Smooth muscle cell (in vitro differentiated cells): ENCODE measurements around the gene MTG2. TPM values are rescaled to one million over a fixed set of nuclear protein-coding genes. Genes with fewer than 3 reads are reported as not detected.

Experiments
- DNase-seq: peaks from one replicate; lab custom pipeline; 2025; ENCODE audit not compliant: unreplicated experiment; lab: John Stamatoyannopoulos, UW
- H2AFZ ChIP-seq: fragments of 200-600 bp; sonication (generic); 2 replicates; pipeline ENCODE4 v1.6.0; 2016; ENCODE audit warnings: antibody characterized with exemption, low read depth, mild to moderate bottlenecking
- H3F3A ChIP-seq: fragments of 200-600 bp; sonication (generic); 2 replicates; pipeline ENCODE4 v1.6.0; 2017; ENCODE audit warnings: antibody characterized with exemption, low read depth
- H3K27ac ChIP-seq: fragments of 200-600 bp; sonication (generic); 2 replicates; pipeline ENCODE4 v1.5.1; 2016; ENCODE audit warnings: low read depth, mild to moderate bottlenecking
- H3K27me3 ChIP-seq: fragments of 200-600 bp; sonication (generic); 2 replicates; pipeline ENCODE4 v1.6.1; 2016; ENCODE audit warnings: low read depth, mild to moderate bottlenecking
- H3K36me3 ChIP-seq: fragments of 200-600 bp; sonication (generic); 2 replicates; pipeline ENCODE4 v1.5.1; 2016; ENCODE audit warnings: low read depth
- H3K4me1 ChIP-seq: fragments of 200-600 bp; sonication (generic); 2 replicates; pipeline ENCODE4 v1.5.1; 2016; ENCODE audit warnings: low read depth
- H3K4me2 ChIP-seq: fragments of 200-600 bp; sonication (generic); 2 replicates; pipeline ENCODE4 v1.6.0; 2016; ENCODE audit warnings: mild to moderate bottlenecking
- H3K4me3 ChIP-seq: fragments of 200-600 bp; sonication (generic); 2 replicates; pipeline ENCODE4 v1.5.1; 2016; ENCODE audit warnings: mild to moderate bottlenecking
- H3K79me2 ChIP-seq: fragments of 200-600 bp; sonication (generic); 2 replicates; pipeline ENCODE4 v1.6.0; 2016; ENCODE audit warnings: low read depth, mild to moderate bottlenecking
- H3K9ac ChIP-seq: fragments of 200-600 bp; sonication (generic); 2 replicates; pipeline ENCODE4 v1.6.0; 2016; ENCODE audit warnings: low read depth
- H3K9me3 ChIP-seq: fragments of 200-600 bp; sonication (generic); replicated peaks from 2 replicates; pipeline ENCODE4 v1.5.1; 2016; ENCODE audit warnings: low read depth
- H4K20me1 ChIP-seq: fragments of 200-600 bp; sonication (generic); 2 replicates; pipeline ENCODE4 v1.6.0; 2016; ENCODE audit warnings: low read depth
- WGBS: methylation state at CpG from one replicate; pipeline ENCODE4 v1.1.7; 2016; ENCODE audit warnings: low lambda C conversion rate; 5-methylcytosine and 5-hydroxymethylcytosine counted together
- polyA plus RNA-seq: library from polyadenylated mRNA; unstranded; fragments of >200 nt; fragmentation: Nextera tagmentation; extraction: Ambion mirVana; gene quantifications from 2 replicates; pipeline ENCODE4 v1.2.1, GENCODE V29; 2016
- total RNA-seq: library from RNA; depleted of rRNA; stranded (reverse); fragments of >200 nt; gene quantifications from 2 replicates; pipeline ENCODE4 v1.2.3, GENCODE V29; 2014
- TF ChIP-seq, protein P1 (sequence below): fragments of 200-600 bp; sonication (generic); IDR thresholded peaks from 2 replicates; pipeline ENCODE4 v1.5.1; 2017; ENCODE audit warnings: borderline replicate concordance, mild to moderate bottlenecking, antibody characterized with exemption; ENCODE audit not compliant: insufficient read depth, poor library complexity, severe bottlenecking

MTG2 gene
- total and polyA plus RNA-seq, 2 experiments from 2014 or later, result 17.9 to 21.9 TPM

DNA sequence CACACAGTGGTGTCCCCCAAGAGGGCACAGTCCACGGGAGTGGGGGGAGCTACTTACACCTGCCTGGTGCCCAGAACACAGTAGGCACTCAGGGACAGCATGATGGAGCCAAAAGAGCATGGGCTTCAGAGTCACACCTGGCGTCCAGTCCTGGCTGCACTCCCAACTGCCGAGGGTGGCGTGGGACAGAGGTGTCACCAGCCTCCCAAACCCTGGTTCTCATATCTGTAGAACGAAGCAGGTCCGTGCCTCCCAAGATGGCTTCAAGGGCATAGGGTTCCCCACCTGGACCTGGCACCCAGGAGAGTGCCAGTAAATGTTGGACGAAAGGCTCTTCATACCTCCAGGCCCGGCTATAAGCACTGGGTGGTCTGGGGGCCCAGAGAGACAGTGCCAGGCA lies 28.4 kb downstream of the MTG2 start:
- no peaks in the 10 kb centered on the region for H3K9me3 ChIP-seq
- H3K4me2 ChIP-seq, result no peak overlapping the region
- 84% methylated on average over 8 of the region's 8 CpGs for WGBS
- no peak for DNase-seq
- no peak overlapping the region for H3K4me3 ChIP-seq
- H2AFZ ChIP-seq, result no peak overlapping the region
- no peaks in the 10 kb centered on the region for H4K20me1 ChIP-seq
- H3K27me3 ChIP-seq, result peaks cover 19% of the 10 kb centered on the region
- TF ChIP-seq, protein P1, sequence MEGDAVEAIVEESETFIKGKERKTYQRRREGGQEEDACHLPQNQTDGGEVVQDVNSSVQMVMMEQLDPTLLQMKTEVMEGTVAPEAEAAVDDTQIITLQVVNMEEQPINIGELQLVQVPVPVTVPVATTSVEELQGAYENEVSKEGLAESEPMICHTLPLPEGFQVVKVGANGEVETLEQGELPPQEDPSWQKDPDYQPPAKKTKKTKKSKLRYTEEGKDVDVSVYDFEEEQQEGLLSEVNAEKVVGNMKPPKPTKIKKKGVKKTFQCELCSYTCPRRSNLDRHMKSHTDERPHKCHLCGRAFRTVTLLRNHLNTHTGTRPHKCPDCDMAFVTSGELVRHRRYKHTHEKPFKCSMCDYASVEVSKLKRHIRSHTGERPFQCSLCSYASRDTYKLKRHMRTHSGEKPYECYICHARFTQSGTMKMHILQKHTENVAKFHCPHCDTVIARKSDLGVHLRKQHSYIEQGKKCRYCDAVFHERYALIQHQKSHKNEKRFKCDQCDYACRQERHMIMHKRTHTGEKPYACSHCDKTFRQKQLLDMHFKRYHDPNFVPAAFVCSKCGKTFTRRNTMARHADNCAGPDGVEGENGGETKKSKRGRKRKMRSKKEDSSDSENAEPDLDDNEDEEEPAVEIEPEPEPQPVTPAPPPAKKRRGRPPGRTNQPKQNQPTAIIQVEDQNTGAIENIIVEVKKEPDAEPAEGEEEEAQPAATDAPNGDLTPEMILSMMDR, result no peak
- H3F3A ChIP-seq, result no peaks in the 10 kb centered on the region
- no peaks in the 10 kb centered on the region for H3K4me1 ChIP-seq
- no peaks in the 10 kb centered on the region for H3K36me3 ChIP-seq
- H3K79me2 ChIP-seq, result no peaks in the 10 kb centered on the region
- no peak overlapping the region for H3K27ac ChIP-seq
- no peak overlapping the region for H3K9ac ChIP-seq

DNA sequence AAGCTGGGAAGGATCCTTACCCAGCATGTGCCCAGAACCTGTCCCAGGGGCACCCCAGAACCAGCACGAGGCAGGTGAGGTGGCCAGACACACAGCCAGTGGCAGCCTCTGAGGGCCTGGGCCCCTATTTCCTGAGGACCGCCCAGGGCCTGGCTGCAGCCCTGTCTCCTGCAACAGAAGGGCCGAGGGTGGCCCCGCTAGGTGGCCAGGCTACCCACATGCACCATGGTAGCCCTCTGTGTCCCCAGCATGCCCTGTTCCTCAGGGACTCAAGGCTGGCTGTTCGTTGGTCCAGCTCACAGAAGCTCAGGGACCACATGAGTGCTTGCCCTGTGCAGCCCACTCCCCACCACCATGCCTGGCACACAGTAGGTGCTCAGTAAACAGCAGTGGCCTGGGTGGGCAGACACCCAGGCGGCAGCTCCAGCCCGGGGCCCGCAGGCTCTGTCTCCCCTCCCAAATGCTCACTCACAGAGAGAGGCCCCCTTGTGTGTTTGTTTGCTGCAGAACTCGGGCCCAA lies 29.0 kb downstream of the MTG2 start:
- H3K4me3 ChIP-seq, result no peak overlapping the region
- no peaks in the 10 kb centered on the region for H4K20me1 ChIP-seq
- H3K27me3 ChIP-seq, result peaks cover 25% of the 10 kb centered on the region
- no peaks in the 10 kb centered on the region for H3K36me3 ChIP-seq
- no peak overlapping the region for H3K27ac ChIP-seq
- H3K9me3 ChIP-seq, result no peaks in the 10 kb centered on the region
- no peaks in the 10 kb centered on the region for H3K79me2 ChIP-seq
- TF ChIP-seq, protein P1, result no peak
- WGBS, result 85% methylated on average over 9 of the region's 9 CpGs
- no peak overlapping the region for H3K4me2 ChIP-seq
- no peak overlapping the region for H2AFZ ChIP-seq
- no peaks in the 10 kb centered on the region for H3F3A ChIP-seq
- DNase-seq, result no peak
- H3K4me1 ChIP-seq, result no peaks in the 10 kb centered on the region
- no peak overlapping the region for H3K9ac ChIP-seq

DNA sequence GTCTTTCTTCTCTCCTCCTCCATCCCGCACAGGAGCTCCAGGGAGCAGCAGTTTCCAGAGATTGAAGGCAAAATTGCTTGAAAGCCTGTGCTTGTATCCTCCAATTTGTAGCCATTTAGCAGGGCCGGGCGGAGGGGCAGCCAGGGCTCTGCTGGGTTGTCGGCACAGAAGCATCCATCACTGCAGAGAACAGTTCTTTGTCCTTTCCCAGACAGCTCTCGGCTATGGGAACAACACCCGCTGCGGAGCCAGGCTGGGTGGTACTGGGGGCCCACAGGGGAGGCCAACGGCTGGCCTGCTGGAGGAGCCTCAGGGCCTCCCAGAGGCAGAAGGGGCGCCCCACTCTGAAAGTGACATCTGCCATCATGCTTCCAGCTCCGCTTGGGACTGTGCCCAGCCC lies 29.5 kb downstream of the MTG2 start:
- Histone ChIP-seq H4K20me1 (no peaks in the 10 kb centered on the region), H3K36me3 (no peaks in the 10 kb centered on the region), H3K27ac (no peak overlapping the region), H3K4me2 (no peak overlapping the region), H3K79me2 (no peaks in the 10 kb centered on the region), H3K4me1 (no peaks in the 10 kb centered on the region), H2AFZ (no peak overlapping the region), H3K4me3 (no peak overlapping the region), H3K27me3 (peaks cover 30% of the 10 kb centered on the region), H3K9me3 (no peaks in the 10 kb centered on the region), H3F3A (no peaks in the 10 kb centered on the region), H3K9ac (no peak overlapping the region)
- TF ChIP-seq, protein P1, result no peak
- WGBS, result 77% methylated on average over 10 of the region's 10 CpGs
- no peak for DNase-seq

DNA sequence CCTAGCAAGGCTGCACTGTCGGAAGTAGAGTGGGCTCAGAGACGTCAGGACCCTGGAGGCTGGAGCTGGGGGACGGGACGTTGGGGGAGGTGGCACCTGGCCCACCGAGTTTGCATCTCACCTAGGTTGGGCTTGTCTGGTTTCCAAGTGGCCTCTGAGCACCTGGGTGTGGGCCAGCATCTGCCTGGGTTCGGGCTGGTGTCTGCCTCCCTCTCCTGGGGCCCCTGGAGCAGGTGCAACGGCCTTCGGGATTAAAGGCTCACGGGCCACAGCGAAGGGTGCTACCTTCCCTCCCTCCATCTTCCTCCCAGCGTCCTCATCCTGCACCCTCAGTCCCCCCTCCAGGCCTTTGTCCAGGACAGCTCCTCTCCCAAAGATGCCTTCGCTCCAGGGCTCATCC lies 31.2 kb downstream of the MTG2 start:
- Histone ChIP-seq H3K4me1 (peaks cover 7% of the 10 kb centered on the region), H3K9me3 (no peaks in the 10 kb centered on the region), H2AFZ (no peak overlapping the region), H4K20me1 (no peaks in the 10 kb centered on the region), H3F3A (no peaks in the 10 kb centered on the region), H3K4me3 (no peak overlapping the region), H3K9ac (no peak overlapping the region), H3K79me2 (no peaks in the 10 kb centered on the region), H3K4me2 (no peak overlapping the region), H3K36me3 (no peaks in the 10 kb centered on the region), H3K27me3 (peaks cover 47% of the 10 kb centered on the region), H3K27ac (no peak overlapping the region)
- no peak for DNase-seq
- 80% methylated on average over 10 of the region's 12 CpGs for WGBS
- TF ChIP-seq, protein P1, result no peak
